IMR-90 (cell line): Measurements from ENCODE around the gene PRDM5. TPM values are rescaled to one million over a fixed set of nuclear protein-coding genes. Genes with fewer than 3 reads are reported as not detected.

Experiments used
- ATAC-seq: fragments of 200-7000 bp; cut with Tn5 transposase; 2 replicates; pipeline ENCODE4 v1.9.1; 2020; ENCODE audit warnings: low read depth, mild to moderate bottlenecking, moderate library complexity
- BruUV-seq: library from RNA; stranded (reverse); fragments of 400-500 nt; replicated peaks from 2 replicates; lab custom pipeline; 2021; lab: Mats Ljungman, UMichigan
- CTCF ChIA-PET: fragments of 300-600 bp; formaldehyde crosslinking; extraction: SDS; loops from one replicate; lab custom pipeline; 2021; ENCODE audit warnings: antibody characterized with exemption; lab: Yijun Ruan, JAX
- POLR2A ChIA-PET: fragments of 300-600 bp; sonication (Branson Sonifier 250); formaldehyde crosslinking; loops from one replicate; lab custom pipeline; 2022; ENCODE audit warnings: antibody characterized with exemption; ENCODE audit not compliant: unreplicated experiment; lab: Charles Lee
- DNase-seq: peaks from one replicate; pipeline ENCODE4 v3.0.0; 2013
- H2AFZ ChIP-seq: replicated peaks from 2 replicates; pipeline ENCODE3; 2013; ENCODE audit warnings: low read length, mild to moderate bottlenecking; ENCODE audit not compliant: poor library complexity
- H2AK5ac ChIP-seq: 2 replicates; pipeline ENCODE4 v1.6.1; 2013; ENCODE audit warnings: low read depth, low read length, inconsistent platforms
- H2AK9ac ChIP-seq: replicated peaks from 2 replicates; pipeline ENCODE3; 2013; ENCODE audit warnings: mild to moderate bottlenecking, low read depth, low read length, moderate library complexity; ENCODE audit not compliant: poor library complexity
- H2BK120ac ChIP-seq: 2 replicates; pipeline ENCODE4 v1.6.1; 2013; ENCODE audit warnings: low read depth, low read length, inconsistent platforms
- H2BK15ac ChIP-seq: 3 replicates; pipeline ENCODE4 v1.6.1; 2013; ENCODE audit warnings: low read depth, low read length, inconsistent platforms
- H2BK20ac ChIP-seq: 2 replicates; pipeline ENCODE4 v1.6.1; 2013; ENCODE audit warnings: low read depth, mild to moderate bottlenecking, inconsistent platforms, low read length, moderate library complexity
- H2BK5ac ChIP-seq: 2 replicates; pipeline ENCODE4 v1.6.1; 2013; ENCODE audit warnings: mild to moderate bottlenecking, low read depth, low read length, inconsistent platforms; ENCODE audit not compliant: poor library complexity, severe bottlenecking
- H3K14ac ChIP-seq: replicated peaks from 2 replicates; pipeline ENCODE4 v1.6.1; 2013; ENCODE audit warnings: low read depth, low read length, inconsistent platforms
- H3K18ac ChIP-seq: 2 replicates; pipeline ENCODE4 v1.6.1; 2013; ENCODE audit warnings: low read depth, low read length, control low read depth
- H3K23ac ChIP-seq: 2 replicates; pipeline ENCODE4 v1.6.1; 2013; ENCODE audit warnings: low read depth, low read length, inconsistent platforms
- H3K27ac ChIP-seq: 2 replicates; pipeline ENCODE4 v1.5.1; 2013; ENCODE audit warnings: mild to moderate bottlenecking, control low read depth, low read length; ENCODE audit not compliant: insufficient read depth
- H3K27me3 ChIP-seq: 2 replicates; pipeline ENCODE4 v1.6.1; 2013; ENCODE audit warnings: low read length; ENCODE audit not compliant: control insufficient read depth, insufficient read depth
- H3K36me3 ChIP-seq: 2 replicates; pipeline ENCODE4 v1.6.1; 2013; ENCODE audit warnings: low read length, mixed read lengths; ENCODE audit not compliant: control insufficient read depth, insufficient read depth
- H3K4ac ChIP-seq: 2 replicates; pipeline ENCODE4 v1.6.1; 2013; ENCODE audit warnings: low read depth, low read length, inconsistent platforms
- H3K4me1 ChIP-seq: 2 replicates; pipeline ENCODE4 v1.6.1; 2013; ENCODE audit warnings: low read length, mixed read lengths; ENCODE audit not compliant: control insufficient read depth, insufficient read depth
- H3K4me2 ChIP-seq: 2 replicates; pipeline ENCODE4 v1.6.1; 2013; ENCODE audit warnings: low read depth, mild to moderate bottlenecking, control low read depth, low read length, moderate library complexity
- H3K4me3 ChIP-seq: 2 replicates; pipeline ENCODE4 v1.5.1; 2013; ENCODE audit warnings: low read depth, mild to moderate bottlenecking, control low read depth, low read length, moderate library complexity; ENCODE audit not compliant: insufficient read depth
- H3K56ac ChIP-seq: 2 replicates; pipeline ENCODE4 v1.6.1; 2013; ENCODE audit warnings: low read length, inconsistent platforms; ENCODE audit not compliant: insufficient read depth; ENCODE audit errors: extremely low read depth
- H3K79me1 ChIP-seq, 2 experiments: 2 replicates each; pipeline ENCODE4 v1.6.1; 2013; ENCODE audit warnings: low read length in 2 of 2, inconsistent platforms in 1 of 2, low read depth in 1 of 2
- H3K9ac ChIP-seq: 2 replicates; pipeline ENCODE4 v1.6.1; 2013; ENCODE audit warnings: low read depth, low read length, control low read depth
- H3K9me1 ChIP-seq: 2 replicates; pipeline ENCODE4 v1.6.1; 2013; ENCODE audit warnings: low read length, inconsistent platforms; ENCODE audit not compliant: insufficient read depth
- H3K9me3 ChIP-seq: 2 replicates; pipeline ENCODE4 v1.6.1; 2013; ENCODE audit warnings: low read length; ENCODE audit not compliant: control insufficient read depth, insufficient read depth
- H4K20me1 ChIP-seq: 2 replicates; pipeline ENCODE4 v1.6.1; 2013; ENCODE audit warnings: low read length, inconsistent platforms; ENCODE audit not compliant: insufficient read depth
- H4K5ac ChIP-seq: 2 replicates; pipeline ENCODE4 v1.6.1; 2013; ENCODE audit warnings: mild to moderate bottlenecking, low read depth, low read length, control low read depth
- H4K8ac ChIP-seq, 2 experiments: 2 replicates each; pipeline ENCODE4 v1.6.1; 2013; ENCODE audit warnings: low read depth in 2 of 2, low read length in 2 of 2, control low read depth in 1 of 2, inconsistent platforms in 1 of 2
- H4K91ac ChIP-seq: 2 replicates; pipeline ENCODE4 v1.6.1; 2013; ENCODE audit warnings: low read depth, low read length, inconsistent platforms; ENCODE audit not compliant: insufficient read depth
- BHLHE40 ChIP-seq: fragments of 150-350 bp; IDR thresholded peaks from 2 replicates; pipeline ENCODE4 v1.6.1; 2016; ENCODE audit warnings: mild to moderate bottlenecking, low read depth, low read length
- CEBPB ChIP-seq: IDR thresholded peaks from 2 replicates; pipeline ENCODE4 v1.6.1; 2012; ENCODE audit warnings: low read depth, low read length, improper control_type of control experiment
- CHD1 ChIP-seq: IDR thresholded peaks from 2 replicates; pipeline ENCODE4 v1.6.1; 2012; ENCODE audit warnings: low read depth, low read length, improper control_type of control experiment
- FOS ChIP-seq: fragments of 150-350 bp; IDR thresholded peaks from 2 replicates; pipeline ENCODE4 v1.6.1; 2016; ENCODE audit warnings: low read depth, low read length
- MAFK ChIP-seq: IDR thresholded peaks from 2 replicates; pipeline ENCODE4 v1.6.1; 2012; ENCODE audit warnings: low read depth, low read length, improper control_type of control experiment
- MAZ ChIP-seq: IDR thresholded peaks from 2 replicates; pipeline ENCODE4 v1.6.1; 2012; ENCODE audit warnings: low read depth, mild to moderate bottlenecking, low read length, improper control_type of control experiment, moderate library complexity, borderline replicate concordance
- MXI1 ChIP-seq: IDR thresholded peaks from 2 replicates; pipeline ENCODE4 v1.6.1; 2012; ENCODE audit warnings: low read depth, mild to moderate bottlenecking, low read length, moderate library complexity, borderline replicate concordance
- NFE2L2 ChIP-seq: fragments of 150-350 bp; IDR thresholded peaks from 2 replicates; pipeline ENCODE4 v1.6.1; 2016; ENCODE audit warnings: low read depth, mild to moderate bottlenecking, low read length
- RAD21 ChIP-seq: IDR thresholded peaks from 2 replicates; pipeline ENCODE4 v1.6.1; 2012; ENCODE audit warnings: low read length, improper control_type of control experiment
- RCOR1 ChIP-seq: IDR thresholded peaks from 2 replicates; pipeline ENCODE4 v1.6.1; 2012; ENCODE audit warnings: mild to moderate bottlenecking, low read length, improper control_type of control experiment; ENCODE audit not compliant: insufficient replicate concordance
- RFX5 ChIP-seq: IDR thresholded peaks from 2 replicates; pipeline ENCODE4 v1.8.0; 2012; ENCODE audit warnings: low read depth, mild to moderate bottlenecking, low read length, moderate library complexity
- SMC3 ChIP-seq: fragments of 150-350 bp; IDR thresholded peaks from 2 replicates; pipeline ENCODE4 v1.6.1; 2016; ENCODE audit warnings: low read depth, mild to moderate bottlenecking, antibody characterized with exemption, low read length, moderate library complexity
- WGBS, 2 experiments: methylation state at CpG; one replicate each; pipeline versions ENCODE4 v1.1.5 to v1.1.7; 2013; ENCODE audit warnings: missing lambda C conversion rate in 2 of 2; ENCODE audit not compliant: insufficient read length in 1 of 2; ENCODE audit errors: extremely low coverage in 2 of 2; 5-methylcytosine and 5-hydroxymethylcytosine counted together
- dilution Hi-C: fragments of 300-500 bp; cut with HindIII; formaldehyde crosslinking; loops from one replicate; pipeline ENCODE4 v1.14.3; 2018; ENCODE audit warnings: low sequenced_read_pairs; ENCODE audit not compliant: unreplicated experiment
- in situ Hi-C: fragments of 300-500 bp; cut with MboI; formaldehyde crosslinking; loops from 3 replicates; pipeline ENCODE4 v1.14.3; 2019; ENCODE audit warnings: low sequenced_read_pairs, inconsistent platforms, mixed read lengths
- intact Hi-C: fragments of 100-400 bp; cut with micrococcal nuclease; formaldehyde crosslinking; loops from 2 replicates; pipeline ENCODE4 v1.10.0; 2022
- polyA plus RNA-seq, 3 experiments: library from polyadenylated mRNA; depleted of rRNA; stranded (reverse); fragments of >200 nt; gene quantifications; 2 replicates each; pipeline ENCODE4 v1.2.3, GENCODE V29; 2012; ENCODE audit warnings: low replicate concordance in 1 of 3
- total RNA-seq: library from RNA; depleted of rRNA; stranded (reverse); fragments of >200 nt; gene quantifications from 2 replicates; pipeline ENCODE4 v1.2.3, GENCODE V29; 2012
- TF ChIP-seq, protein P1 (sequence below): fragments of 150-350 bp; IDR thresholded peaks from 2 replicates; pipeline ENCODE4 v1.6.1; 2016; ENCODE audit warnings: low read depth, mild to moderate bottlenecking, low read length, moderate library complexity, borderline replicate concordance
- TF ChIP-seq, protein P2 (sequence below): fragments of 150-350 bp; IDR thresholded peaks from 2 replicates; pipeline ENCODE4 v1.6.1; 2017; ENCODE audit warnings: mild to moderate bottlenecking, antibody characterized with exemption, low read length, low read depth
- TF ChIP-seq, protein P3 (sequence below): conservative IDR thresholded peaks from 2 replicates; pipeline ENCODE4 v1.5.1; 2012; ENCODE audit warnings: mild to moderate bottlenecking, low read depth, low read length, improper control_type of control experiment

PRDM5 gene
- total and polyA plus RNA-seq, 2 of the 4 experiments (the other 2 are of a cell fraction) = 4.1 to 10.8 TPM

DNA sequence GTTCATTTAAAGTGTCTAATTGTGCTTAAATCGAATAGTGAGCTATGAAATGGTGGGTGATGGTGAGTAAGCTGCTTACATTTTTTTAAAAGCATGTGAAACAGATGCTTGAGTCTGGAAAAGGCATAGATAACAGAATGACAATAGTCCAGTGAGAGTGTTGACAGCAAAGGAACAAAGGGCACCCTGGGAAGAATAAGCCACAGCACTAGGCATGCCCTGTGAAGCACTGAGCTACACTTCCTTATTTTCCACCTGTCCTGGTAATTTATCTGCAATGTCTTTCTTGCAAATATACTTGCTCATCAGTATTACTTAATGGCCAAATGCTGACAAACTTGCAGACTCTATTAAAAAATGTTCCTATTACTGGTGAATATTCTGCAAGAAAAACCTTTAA is 168.7 kb downstream of the PRDM5 start:
- CTCF ChIA-PET = interaction anchor here (1.4 kb wide), 1 partner anchor 11 kb away, joined by 5 read pairs; no protein-coding TSS in a partner anchor
- TF ChIP-seq MAFK (no peak), MXI1 (no peak), RCOR1 (no peak), CEBPB (no peak), CHD1 (no peak), SMC3 (no peak), BHLHE40 (no peak), RFX5 (no peak), FOS (no peak), RAD21 (no peak), MAZ (no peak), NFE2L2 (no peak)
- TF ChIP-seq, protein P1, sequence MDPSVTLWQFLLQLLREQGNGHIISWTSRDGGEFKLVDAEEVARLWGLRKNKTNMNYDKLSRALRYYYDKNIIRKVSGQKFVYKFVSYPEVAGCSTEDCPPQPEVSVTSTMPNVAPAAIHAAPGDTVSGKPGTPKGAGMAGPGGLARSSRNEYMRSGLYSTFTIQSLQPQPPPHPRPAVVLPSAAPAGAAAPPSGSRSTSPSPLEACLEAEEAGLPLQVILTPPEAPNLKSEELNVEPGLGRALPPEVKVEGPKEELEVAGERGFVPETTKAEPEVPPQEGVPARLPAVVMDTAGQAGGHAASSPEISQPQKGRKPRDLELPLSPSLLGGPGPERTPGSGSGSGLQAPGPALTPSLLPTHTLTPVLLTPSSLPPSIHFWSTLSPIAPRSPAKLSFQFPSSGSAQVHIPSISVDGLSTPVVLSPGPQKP = no peak
- TF ChIP-seq, protein P2, sequence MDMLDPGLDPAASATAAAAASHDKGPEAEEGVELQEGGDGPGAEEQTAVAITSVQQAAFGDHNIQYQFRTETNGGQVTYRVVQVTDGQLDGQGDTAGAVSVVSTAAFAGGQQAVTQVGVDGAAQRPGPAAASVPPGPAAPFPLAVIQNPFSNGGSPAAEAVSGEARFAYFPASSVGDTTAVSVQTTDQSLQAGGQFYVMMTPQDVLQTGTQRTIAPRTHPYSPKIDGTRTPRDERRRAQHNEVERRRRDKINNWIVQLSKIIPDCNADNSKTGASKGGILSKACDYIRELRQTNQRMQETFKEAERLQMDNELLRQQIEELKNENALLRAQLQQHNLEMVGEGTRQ = no peak
- TF ChIP-seq, protein P3, sequence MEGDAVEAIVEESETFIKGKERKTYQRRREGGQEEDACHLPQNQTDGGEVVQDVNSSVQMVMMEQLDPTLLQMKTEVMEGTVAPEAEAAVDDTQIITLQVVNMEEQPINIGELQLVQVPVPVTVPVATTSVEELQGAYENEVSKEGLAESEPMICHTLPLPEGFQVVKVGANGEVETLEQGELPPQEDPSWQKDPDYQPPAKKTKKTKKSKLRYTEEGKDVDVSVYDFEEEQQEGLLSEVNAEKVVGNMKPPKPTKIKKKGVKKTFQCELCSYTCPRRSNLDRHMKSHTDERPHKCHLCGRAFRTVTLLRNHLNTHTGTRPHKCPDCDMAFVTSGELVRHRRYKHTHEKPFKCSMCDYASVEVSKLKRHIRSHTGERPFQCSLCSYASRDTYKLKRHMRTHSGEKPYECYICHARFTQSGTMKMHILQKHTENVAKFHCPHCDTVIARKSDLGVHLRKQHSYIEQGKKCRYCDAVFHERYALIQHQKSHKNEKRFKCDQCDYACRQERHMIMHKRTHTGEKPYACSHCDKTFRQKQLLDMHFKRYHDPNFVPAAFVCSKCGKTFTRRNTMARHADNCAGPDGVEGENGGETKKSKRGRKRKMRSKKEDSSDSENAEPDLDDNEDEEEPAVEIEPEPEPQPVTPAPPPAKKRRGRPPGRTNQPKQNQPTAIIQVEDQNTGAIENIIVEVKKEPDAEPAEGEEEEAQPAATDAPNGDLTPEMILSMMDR = no peak
- BruUV-seq = no TSS peak

More for the DNA sequence above, 168.7 kb downstream of the PRDM5 start:
- Histone ChIP-seq H3K56ac (no peak overlapping the region), H3K27me3 (no peaks in the 10 kb centered on the region), H3K9me3 (peaks cover 5% of the 10 kb centered on the region; the same call in 1 of the 2 replicates), H2BK15ac (no peak overlapping the region), H2BK20ac (no peak overlapping the region), H3K9me1 (0 out of 2 replicates have a peak, but pooled peaks cover 2% of the 10 kb centered on the region), H3K4me3 (no peak overlapping the region), H3K9ac (no peak overlapping the region), H4K5ac (no peak overlapping the region), H2AK5ac (no peak overlapping the region), H4K20me1 (no peaks in the 10 kb centered on the region), H3K4me1 (no peaks in the 10 kb centered on the region), H2AFZ (no peak overlapping the region), H2BK120ac (no peak overlapping the region), H2AK9ac (no peak overlapping the region), H3K18ac (no peak overlapping the region), H4K91ac (no peak overlapping the region), H3K27ac (no peak overlapping the region), H3K79me1 (no peaks in the 10 kb centered on the region), H2BK5ac (no peak overlapping the region), H3K4ac (no peak overlapping the region), H4K8ac (no peak overlapping the region), H3K23ac (no peak overlapping the region), H3K4me2 (no peak overlapping the region), H3K36me3 (no peaks in the 10 kb centered on the region), H3K14ac (no peak overlapping the region)
- 60% methylated on average over 1 of the region's 1 CpG; no CpG with 5 or more reads in 1 of the 2 experiments for WGBS, 2 experiments
- dilution Hi-C loops = no loop called here
- DNase-seq (no peak), ATAC-seq (no peak)
- intact Hi-C loops = no loop called here
- POLR2A ChIA-PET = no interaction called here
- in situ Hi-C loops = no loop called here
